Activated CD4-positive, alpha-beta T cell treated with anti-CD3 and anti-CD28 coated beads, Interleukin-2, Interleukin-4, amounts not matched to agents 100 ng/mL and 50 ng/mL, durations not matched to agents 16 hours and 8 hours (primary cell): Measurements from ENCODE around the gene ACER3.
"Not testable (repeated sequence)": the region's sequence is repeated elsewhere in the genome, so short reads cannot be mapped to it uniquely, and the experiment has no call there.

Experiments used
- DNase-seq: peaks from one replicate; pipeline ENCODE4 v3.0.0-alpha.2; 2020; ENCODE audit warnings: low spot score

The ACER3 gene

GRCh38 chr11:77038029-77038824 is 177.5 kb downstream of the ACER3 start:
- DNase-seq = no peak

- DNase-seq = no peak
These were observed 178.2 kb downstream of the ACER3 start for GRCh38 chr11:77038825-77039326.

- no peak for DNase-seq
These were observed 179.0 kb downstream of the ACER3 start for GRCh38 chr11:77039491-77040400.

GRCh38 chr11:77040401-77040777 is 179.7 kb downstream of the ACER3 start:
- DNase-seq = no peak

- DNase-seq = no peak
These were observed 180.2 kb downstream of the ACER3 start for GRCh38 chr11:77040889-77041288.

GRCh38 chr11:77042111-77042726 is 181.5 kb downstream of the ACER3 start:
- DNase-seq = no peak

GRCh38 chr11:77044356-77044755 is 183.6 kb downstream of the ACER3 start:
- no peak for DNase-seq

- DNase-seq = no peak
These were observed 184.2 kb downstream of the ACER3 start for GRCh38 chr11:77044886-77045285.

- peak; percentile 33 for DNase-seq
These were observed 185.4 kb downstream of the ACER3 start for GRCh38 chr11:77046060-77046501.

- DNase-seq = peak; percentile 90
These were observed 186.5 kb downstream of the ACER3 start for GRCh38 chr11:77047007-77047927.

- not testable (repeated sequence) for DNase-seq
These were observed 187.3 kb downstream of the ACER3 start for GRCh38 chr11:77047928-77048446.

GRCh38 chr11:77049026-77049425 is 188.3 kb downstream of the ACER3 start:
- no peak for DNase-seq

GRCh38 chr11:77051511-77051910 is 190.8 kb downstream of the ACER3 start:
- no peak for DNase-seq

GRCh38 chr11:77052518-77052917 is 191.8 kb downstream of the ACER3 start:
- DNase-seq = no peak

- no peak for DNase-seq
These were observed 192.7 kb downstream of the ACER3 start for GRCh38 chr11:77053217-77054015.

GRCh38 chr11:77054084-77054483 is 193.4 kb downstream of the ACER3 start:
- DNase-seq = no peak

GRCh38 chr11:77055101-77055561 is 194.4 kb downstream of the ACER3 start:
- DNase-seq = no peak

GRCh38 chr11:77055913-77056312 is 195.2 kb downstream of the ACER3 start:
- no peak for DNase-seq

GRCh38 chr11:77056814-77057402 is 196.2 kb downstream of the ACER3 start:
- no peak for DNase-seq
